ES-I3 (cell line): ENCODE measurements around the gene AHCY.
A peak's percentile ranks its signal among the peaks of the same experiment; 100 is the strongest.
"Not testable (repeated sequence)": the region's sequence is repeated elsewhere in the genome, so short reads cannot be mapped to it uniquely, and the experiment has no call there.

Experiments used
- H3K36me3 ChIP-seq: 2 replicates; pipeline ENCODE4 v1.6.1; 2013; ENCODE audit warnings: mild to moderate bottlenecking, low read length, control low read depth, moderate library complexity; ENCODE audit not compliant: insufficient read depth
- H3K4me1 ChIP-seq: 2 replicates; pipeline ENCODE4 v1.6.1; 2013; ENCODE audit warnings: mild to moderate bottlenecking, control low read depth, low read length; ENCODE audit not compliant: insufficient read depth
- H3K9ac ChIP-seq: 2 replicates; pipeline ENCODE4 v1.6.1; 2013; ENCODE audit warnings: low read depth, mild to moderate bottlenecking, low read length, moderate library complexity
- H3K9me3 ChIP-seq: 2 replicates; pipeline ENCODE4 v1.6.1; 2013; ENCODE audit warnings: mild to moderate bottlenecking, low read length, moderate library complexity; ENCODE audit not compliant: control insufficient read depth, insufficient read depth

The AHCY gene

GRCh38 chr20:34311118-34312023 is 8.2 kb upstream of the AHCY start:
- peak overlapping the region; percentile 54; the same call in 1 of the 2 replicates for H3K9ac ChIP-seq

GRCh38 chr20:34310481-34311117 is 7.4 kb upstream of the AHCY start:
- H3K9ac ChIP-seq = no peak overlapping the region
- no peaks in the 10 kb centered on the region for H3K4me1 ChIP-seq
- H3K9me3 ChIP-seq = no peaks in the 10 kb centered on the region
- H3K36me3 ChIP-seq = no peaks in the 10 kb centered on the region

More at GRCh38 chr20:34311118-34312023, 8.2 kb upstream of the AHCY start:
- H3K4me1 ChIP-seq = no peaks in the 10 kb centered on the region
- no peaks in the 10 kb centered on the region for H3K36me3 ChIP-seq
- H3K9me3 ChIP-seq = no peaks in the 10 kb centered on the region

- H3K9ac ChIP-seq = no peak overlapping the region
- no peaks in the 10 kb centered on the region for H3K9me3 ChIP-seq
- no peaks in the 10 kb centered on the region for H3K36me3 ChIP-seq
- H3K4me1 ChIP-seq = no peaks in the 10 kb centered on the region
Measured at GRCh38 chr20:34309691-34310090, 6.5 kb upstream of the AHCY start.

GRCh38 chr20:34305333-34306230 is 2.4 kb upstream of the AHCY start:
- Histone ChIP-seq H3K36me3 (no peaks in the 10 kb centered on the region), H3K9me3 (no peaks in the 10 kb centered on the region), H3K4me1 (peaks cover 10% of the 10 kb centered on the region), H3K9ac (no peak overlapping the region)

- Histone ChIP-seq H3K9ac (peak overlapping the region; percentile 64), H3K36me3 (0 out of 2 replicates have a peak, but pooled peaks cover 4% of the 10 kb centered on the region), H3K9me3 (no peaks in the 10 kb centered on the region), H3K4me1 (peaks cover 13% of the 10 kb centered on the region)
Measured at GRCh38 chr20:34302312-34302722, 838 bp downstream of the AHCY start.

GRCh38 chr20:34301587-34302311 is 1.4 kb downstream of the AHCY start:
- Histone ChIP-seq H3K36me3 (0 out of 2 replicates have a peak, but pooled peaks cover 4% of the 10 kb centered on the region), H3K4me1 (peaks cover 13% of the 10 kb centered on the region), H3K9ac (peak overlapping the region; percentile 64)

GRCh38 chr20:34300809-34301586 is 2.2 kb downstream of the AHCY start:
- Histone ChIP-seq H3K36me3 (peaks cover 4% of the 10 kb centered on the region; the same call in 1 of the 2 replicates), H3K9ac (no peak overlapping the region), H3K9me3 (no peaks in the 10 kb centered on the region), H3K4me1 (peaks cover 13% of the 10 kb centered on the region)

More at GRCh38 chr20:34301587-34302311, 1.4 kb downstream of the AHCY start:
- no peaks in the 10 kb centered on the region for H3K9me3 ChIP-seq

GRCh38 chr20:34300256-34300806 is 2.8 kb downstream of the AHCY start:
- Histone ChIP-seq H3K36me3 (peaks cover 4% of the 10 kb centered on the region; the same call in 1 of the 2 replicates), H3K9ac (no peak overlapping the region)

GRCh38 chr20:34299556-34300255 is 3.4 kb downstream of the AHCY start:
- H3K9ac ChIP-seq = no peak overlapping the region
- no peaks in the 10 kb centered on the region for H3K9me3 ChIP-seq
- peaks cover 7% of the 10 kb centered on the region; the same call in 1 of the 2 replicates for H3K36me3 ChIP-seq
- peaks cover 13% of the 10 kb centered on the region for H3K4me1 ChIP-seq

More at GRCh38 chr20:34300256-34300806, 2.8 kb downstream of the AHCY start:
- Histone ChIP-seq H3K4me1 (peaks cover 13% of the 10 kb centered on the region), H3K9me3 (no peaks in the 10 kb centered on the region)

- H3K4me1 ChIP-seq = peaks cover 13% of the 10 kb centered on the region
- H3K9ac ChIP-seq, H3K9me3 ChIP-seq: not testable (repeated sequence)
- H3K36me3 ChIP-seq = peaks cover 12% of the 10 kb centered on the region
Measured at GRCh38 chr20:34298294-34298784, 4.8 kb downstream of the AHCY start.

- peaks cover 25% of the 10 kb centered on the region for H3K36me3 ChIP-seq
- no peak overlapping the region for H3K9ac ChIP-seq
- peaks cover 10% of the 10 kb centered on the region for H3K4me1 ChIP-seq
- no peaks in the 10 kb centered on the region for H3K9me3 ChIP-seq
Measured at GRCh38 chr20:34296468-34296867, 6.7 kb downstream of the AHCY start.

- Histone ChIP-seq H3K36me3 (peaks cover 35% of the 10 kb centered on the region), H3K9ac (no peak overlapping the region), H3K9me3 (no peaks in the 10 kb centered on the region), H3K4me1 (no peaks in the 10 kb centered on the region)
Measured at GRCh38 chr20:34295284-34295683, 7.9 kb downstream of the AHCY start.
